CD8-positive, alpha-beta memory T cell (primary cell): Measurements from ENCODE around the gene AAMDC. TPM values are rescaled to one million over a fixed set of nuclear protein-coding genes. Genes with fewer than 3 reads are reported as not detected.
"Not testable (repeated sequence)": the region's sequence is repeated elsewhere in the genome, so short reads cannot be mapped to it uniquely, and the experiment has no call there.

Experiments
- CTCF ChIA-PET: fragments of 350-600 bp; sonication (Branson Sonifier 250); formaldehyde crosslinking; loops from one replicate; lab custom pipeline; 2021; ENCODE audit warnings: antibody characterized with exemption; lab: Charles Lee
- POLR2A ChIA-PET: fragments of 350-600 bp; sonication (Branson Sonifier 250); formaldehyde crosslinking; loops from one replicate; lab custom pipeline; 2021; ENCODE audit warnings: antibody characterized with exemption; lab: Charles Lee
- DNase-seq, 5 donors: peaks; one replicate each; pipeline versions ENCODE4 v3.0.0 to v3.0.0-alpha.2; 2020 to 2022; ENCODE audit warnings: mixed read lengths in 1 of 5
- H3K27ac ChIP-seq: one replicate; pipeline ENCODE4 v1.7.0; 2013; ENCODE audit warnings: low read depth, mild to moderate bottlenecking, low read length, moderate library complexity
- H3K27me3 ChIP-seq: 2 replicates; pipeline ENCODE4 v1.7.0; 2013; ENCODE audit warnings: low read length, mild to moderate bottlenecking; ENCODE audit not compliant: insufficient read depth, poor library complexity, severe bottlenecking
- H3K36me3 ChIP-seq: 2 replicates; pipeline ENCODE4 v1.7.0; 2013; ENCODE audit warnings: mild to moderate bottlenecking, low read length, moderate library complexity; ENCODE audit not compliant: insufficient read depth
- H3K4me1 ChIP-seq: 2 replicates; pipeline ENCODE4 v1.7.0; 2013; ENCODE audit warnings: mild to moderate bottlenecking, low read length, moderate library complexity; ENCODE audit not compliant: insufficient read depth
- H3K4me3 ChIP-seq: 2 replicates; pipeline ENCODE4 v1.7.0; 2013; ENCODE audit warnings: mild to moderate bottlenecking, low read length
- H3K9me3 ChIP-seq: 2 replicates; pipeline ENCODE4 v1.7.0; 2013; ENCODE audit warnings: mild to moderate bottlenecking, low read length
- H3K27ac Mint-ChIP-seq, 8 donors: one replicate each; pipeline ENCODE4 v1.8.0; 2020 to 2021; ENCODE audit warnings: mixed read lengths in 8 of 8, mild to moderate bottlenecking in 6 of 8, inconsistent platforms in 3 of 8, moderate library complexity in 3 of 8
- H3K27me3 Mint-ChIP-seq, 2 donors: one replicate each; pipeline ENCODE4 v1.8.0; 2020 to 2021; ENCODE audit warnings: mixed read lengths in 2 of 2, mild to moderate bottlenecking in 1 of 2, moderate library complexity in 1 of 2
- H3K36me3 Mint-ChIP-seq, 3 donors: one replicate each; pipeline ENCODE4 v1.8.0; 2020 to 2021; ENCODE audit warnings: mixed read lengths in 3 of 3, inconsistent platforms in 1 of 3, mild to moderate bottlenecking in 1 of 3
- H3K4me1 Mint-ChIP-seq, 3 donors: one replicate each; pipeline ENCODE4 v1.8.0; 2020 to 2021; ENCODE audit warnings: mixed read lengths in 3 of 3, inconsistent platforms in 1 of 3, mild to moderate bottlenecking in 1 of 3
- H3K4me3 Mint-ChIP-seq, 7 donors: one replicate each; pipeline ENCODE4 v1.8.0; 2020 to 2021; ENCODE audit warnings: mixed read lengths in 7 of 7, mild to moderate bottlenecking in 6 of 7, moderate library complexity in 4 of 7, inconsistent platforms in 2 of 7
- H3K9me3 Mint-ChIP-seq, 5 donors: one replicate each; pipeline ENCODE4 v1.8.0; 2020 to 2022; ENCODE audit warnings: mixed read lengths in 5 of 5, mild to moderate bottlenecking in 3 of 5, moderate library complexity in 2 of 5, inconsistent platforms in 1 of 5
- polyA plus RNA-seq: library from polyadenylated mRNA; unstranded; fragments of 300-500 nt; fragmentation: Illumina TruSeq; gene quantifications from one replicate; pipeline ENCODE4 v1.2.3, GENCODE V29; 2021
- total RNA-seq, 2 experiments: library from RNA; stranded (reverse); gene quantifications; one replicate each; pipeline ENCODE4 v1.2.3, GENCODE V29; 2021

AAMDC gene
- total and polyA plus RNA-seq, 3 experiments from 2014 or later = 4.3 to 22.1 (median 4.9) TPM

DNA sequence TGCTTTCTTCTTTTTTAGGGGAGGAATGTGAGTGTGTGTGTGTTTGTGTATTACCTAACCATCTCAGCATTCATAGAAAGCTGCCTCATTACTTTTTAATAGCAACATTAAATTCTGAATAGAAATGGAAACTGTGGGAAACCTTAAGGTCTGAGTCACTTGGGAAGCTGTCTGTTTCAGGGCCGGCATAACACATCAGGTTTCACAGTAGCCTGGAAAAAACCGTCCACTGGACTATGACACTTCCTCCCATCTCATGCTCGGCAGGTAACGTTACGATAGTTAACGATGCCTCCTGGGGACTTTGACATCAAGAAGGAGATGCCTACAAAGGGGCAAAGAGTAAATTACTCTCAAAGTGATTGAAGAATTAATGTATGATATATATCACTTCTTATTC is 89.9 kb downstream of the AAMDC start:
- H3K27me3 Mint-ChIP-seq, H3K4me1 ChIP-seq, POLR2A ChIA-PET, H3K9me3 ChIP-seq, H3K4me1 Mint-ChIP-seq, H3K27ac Mint-ChIP-seq, H3K4me3 ChIP-seq, H3K27me3 ChIP-seq, CTCF ChIA-PET, DNase-seq, H3K27ac ChIP-seq, H3K9me3 Mint-ChIP-seq, H3K4me3 Mint-ChIP-seq: not testable (repeated sequence)
- peaks cover 17% of the 10 kb centered on the region for H3K36me3 ChIP-seq
- peaks cover 9 to 72% (median 22%) of the 10 kb centered on the region in 3 donors for H3K36me3 Mint-ChIP-seq

GRCh38 chr11:77913608-77914306 is 92.8 kb downstream of the AAMDC start:
- H3K36me3 Mint-ChIP-seq = peaks cover 12 to 69% (median 20%) of the 10 kb centered on the region in 3 donors
- DNase-seq, POLR2A ChIA-PET, H3K9me3 Mint-ChIP-seq, H3K9me3 ChIP-seq, H3K4me3 ChIP-seq, H3K4me3 Mint-ChIP-seq, H3K27ac Mint-ChIP-seq, H3K27ac ChIP-seq, H3K36me3 ChIP-seq, CTCF ChIA-PET, H3K4me1 Mint-ChIP-seq, H3K27me3 Mint-ChIP-seq, H3K27me3 ChIP-seq, H3K4me1 ChIP-seq: not testable (repeated sequence)

GRCh38 chr11:77914307-77914791 is 93.4 kb downstream of the AAMDC start:
- peak overlapping the region in 1 of 8 donors; percentile 12 for H3K27ac Mint-ChIP-seq
- H3K4me1 Mint-ChIP-seq, H3K4me3 Mint-ChIP-seq: not testable (repeated sequence)

DNA sequence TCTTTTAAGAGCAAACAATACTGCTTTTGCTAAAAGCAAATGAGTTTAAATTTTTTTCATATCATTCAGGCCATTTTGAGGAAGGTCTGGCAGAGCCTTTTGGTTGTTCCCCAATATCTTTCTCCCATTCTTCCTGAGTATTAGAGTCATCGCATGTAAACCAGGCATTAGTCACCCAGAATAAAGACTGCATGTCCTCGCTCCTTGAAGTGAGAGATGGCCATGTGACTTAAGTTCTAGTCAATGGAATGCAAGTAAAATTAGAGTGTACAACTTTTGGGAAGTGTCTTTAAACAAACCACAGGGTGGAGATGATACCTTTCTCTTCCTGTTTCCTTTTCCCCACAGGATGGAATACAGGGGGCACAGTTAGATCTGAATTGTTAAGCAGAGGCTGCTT is 96.8 kb downstream of the AAMDC start:
- H3K27me3 ChIP-seq, H3K4me1 ChIP-seq, POLR2A ChIA-PET, DNase-seq, H3K9me3 Mint-ChIP-seq, H3K4me3 Mint-ChIP-seq, H3K27ac ChIP-seq, H3K4me3 ChIP-seq, H3K4me1 Mint-ChIP-seq, CTCF ChIA-PET, H3K27ac Mint-ChIP-seq, H3K27me3 Mint-ChIP-seq, H3K9me3 ChIP-seq, H3K36me3 ChIP-seq: not testable (repeated sequence)
- H3K36me3 Mint-ChIP-seq = peaks cover 4 to 63% (median 12%) of the 10 kb centered on the region in 3 donors

More at GRCh38 chr11:77914307-77914791, 93.4 kb downstream of the AAMDC start:
- H3K27me3 ChIP-seq, H3K27ac ChIP-seq, H3K36me3 ChIP-seq, DNase-seq, H3K9me3 ChIP-seq, H3K27me3 Mint-ChIP-seq, H3K4me3 ChIP-seq, H3K9me3 Mint-ChIP-seq, CTCF ChIA-PET, H3K4me1 ChIP-seq, POLR2A ChIA-PET: not testable (repeated sequence)
- peaks cover 12 to 67% (median 22%) of the 10 kb centered on the region in 3 donors for H3K36me3 Mint-ChIP-seq

Other genes starting within 250 kb of the AAMDC start
- under 1 TPM; 0.11 to 0.50 TPM for gene AQP11, start 231.2 kb upstream of the AAMDC start, total RNA-seq
- gene AQP11, start 231.2 kb upstream of the AAMDC start, polyA plus RNA-seq = 1.4 TPM
- gene CLNS1A, start 183.3 kb upstream of the AAMDC start, total RNA-seq = 100 to 1,000 TPM; 138 to 143 TPM
- gene CLNS1A, start 183.3 kb upstream of the AAMDC start, polyA plus RNA-seq = 114 TPM
- 10 to 100 TPM; 54.2 to 57.0 TPM for gene RSF1, start 422 bp upstream of the AAMDC start, total RNA-seq
- 51.2 TPM for gene RSF1, start 422 bp upstream of the AAMDC start, polyA plus RNA-seq
- 10 to 100 TPM; 52.2 to 54.9 TPM for gene INTS4, start 173.5 kb downstream of the AAMDC start, total RNA-seq
- gene INTS4, start 173.5 kb downstream of the AAMDC start, polyA plus RNA-seq = 44.5 TPM
- gene KCTD14, start 202.1 kb downstream of the AAMDC start, total RNA-seq = under 1 TPM; 0.20 to 0.27 TPM
- 0.20 TPM for gene KCTD14, start 202.1 kb downstream of the AAMDC start, polyA plus RNA-seq
- gene THRSP, start 242.7 kb downstream of the AAMDC start, total RNA-seq = not detected
- not detected for gene THRSP, start 242.7 kb downstream of the AAMDC start, polyA plus RNA-seq